Esophagus squamous epithelium (tissue), 5 donors: Measurements from ENCODE around the gene RRP9. TPM values are rescaled to one million over a fixed set of nuclear protein-coding genes. Genes with fewer than 3 reads are reported as not detected.

ENCODE experiments used
- DNase-seq: peaks from one replicate; lab custom pipeline; 2025; lab: John Stamatoyannopoulos, UW
- H3K27ac ChIP-seq, 4 donors: fragments of 200-600 bp; sonication (generic); one replicate each; pipeline ENCODE4 v1.5.1; 2016 to 2019; ENCODE audit warnings: mild to moderate bottlenecking in 1 of 4
- H3K27me3 ChIP-seq, 4 donors: fragments of 200-600 bp; sonication (generic); 1 replicate in 3 of 4; 2 replicates in 1 of 4; pipeline versions ENCODE4 v1.5.1 to v1.6.0; 2017 to 2021; ENCODE audit warnings: antibody characterized with exemption in 1 of 4
- H3K36me3 ChIP-seq, 3 donors: fragments of 200-600 bp; sonication (generic); one replicate each; pipeline ENCODE4 v1.5.1; 2016 to 2019
- H3K4me1 ChIP-seq, 3 donors: fragments of 200-600 bp; sonication (generic); one replicate each; pipeline ENCODE4 v1.5.1; 2017 to 2019
- H3K4me3 ChIP-seq, 4 donors: fragments of 200-600 bp; sonication (generic); 1 replicate in 3 of 4; 2 replicates in 1 of 4; pipeline ENCODE4 v1.5.1; 2016 to 2019; ENCODE audit warnings: mild to moderate bottlenecking in 2 of 4, moderate library complexity in 1 of 4
- H3K9me3 ChIP-seq, 3 donors: fragments of 200-600 bp; sonication (generic); one replicate each; pipeline ENCODE4 v1.5.1; 2016 to 2019
- POLR2A ChIP-seq, 4 donors: fragments of 450-650 bp; IDR thresholded peaks; one replicate each; pipeline ENCODE4 v1.6.1; 2017; ENCODE audit warnings: antibody characterized with exemption in 4 of 4, mild to moderate bottlenecking in 4 of 4, moderate library complexity in 3 of 4
- WGBS, 2 donors: methylation state at CpG; one replicate each; pipeline ENCODE4 v1.1.5; 2018; 5-methylcytosine and 5-hydroxymethylcytosine counted together
- intact Hi-C: fragments of 100-400 bp; cut with DNase I; formaldehyde crosslinking; loops from one replicate; pipeline ENCODE4 v1.15.0; 2022
- total RNA-seq, 4 donors: library from RNA; depleted of rRNA; stranded (reverse); fragments of >200 nt; gene quantifications; one replicate each; pipeline ENCODE4 v1.1.0, GENCODE V29; 2016
- TF ChIP-seq, protein P1 (sequence below), 6 experiments: fragments of 450-650 bp in 4 of 6; fragments of 200-600 bp in 2 of 6; sonication (generic) in 2 of 6; IDR thresholded peaks; one replicate each; pipeline ENCODE4 v1.5.1; 2016 to 2019; ENCODE audit warnings: antibody characterized with exemption in 6 of 6, mild to moderate bottlenecking in 4 of 6, moderate library complexity in 4 of 6
- donor health status: DM: yes; HTN: yes; CAD: no.

The RRP9 gene
- total RNA-seq, 4 donors from 2014 or later: 11.1 to 30.3 (median 21.3) TPM

GRCh38 chr3:51977446-51978142 lies 35.9 kb upstream of the RRP9 start:
- Histone ChIP-seq H3K27me3 (no peaks in the 10 kb centered on the region), H3K4me1 (peaks cover 26 to 71% (median 39%) of the 10 kb centered on the region in 3 donors), H3K36me3 (no peaks in the 10 kb centered on the region), H3K4me3 (no peak overlapping the region), H3K9me3 (no peaks in the 10 kb centered on the region), H3K27ac (peak overlapping the region; percentile 13 to 96 (median 76))
- WGBS, 2 donors: 40 to 60% methylated on average over 1 to 6 of the region's 9 CpGs
- no peak for TF ChIP-seq POLR2A (IDR thresholded peaks at IDR 0.05)
- TF ChIP-seq, protein P1, sequence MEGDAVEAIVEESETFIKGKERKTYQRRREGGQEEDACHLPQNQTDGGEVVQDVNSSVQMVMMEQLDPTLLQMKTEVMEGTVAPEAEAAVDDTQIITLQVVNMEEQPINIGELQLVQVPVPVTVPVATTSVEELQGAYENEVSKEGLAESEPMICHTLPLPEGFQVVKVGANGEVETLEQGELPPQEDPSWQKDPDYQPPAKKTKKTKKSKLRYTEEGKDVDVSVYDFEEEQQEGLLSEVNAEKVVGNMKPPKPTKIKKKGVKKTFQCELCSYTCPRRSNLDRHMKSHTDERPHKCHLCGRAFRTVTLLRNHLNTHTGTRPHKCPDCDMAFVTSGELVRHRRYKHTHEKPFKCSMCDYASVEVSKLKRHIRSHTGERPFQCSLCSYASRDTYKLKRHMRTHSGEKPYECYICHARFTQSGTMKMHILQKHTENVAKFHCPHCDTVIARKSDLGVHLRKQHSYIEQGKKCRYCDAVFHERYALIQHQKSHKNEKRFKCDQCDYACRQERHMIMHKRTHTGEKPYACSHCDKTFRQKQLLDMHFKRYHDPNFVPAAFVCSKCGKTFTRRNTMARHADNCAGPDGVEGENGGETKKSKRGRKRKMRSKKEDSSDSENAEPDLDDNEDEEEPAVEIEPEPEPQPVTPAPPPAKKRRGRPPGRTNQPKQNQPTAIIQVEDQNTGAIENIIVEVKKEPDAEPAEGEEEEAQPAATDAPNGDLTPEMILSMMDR (IDR thresholded peaks at IDR 0.05): no peak
- no peak for DNase-seq
- intact Hi-C loops: no loop called here

GRCh38 chr3:51975852-51976549 lies 34.3 kb upstream of the RRP9 start:
- intact Hi-C loops: no loop called here
- DNase-seq: no peak
- no peaks in the 10 kb centered on the region for H3K36me3 ChIP-seq
- H3K27me3 ChIP-seq: no peaks in the 10 kb centered on the region
- H3K9me3 ChIP-seq: no peaks in the 10 kb centered on the region
- WGBS, 2 donors: 50 to 56% methylated on average over 15 to 22 of the region's 46 CpGs
- peak overlapping the region; percentile 33 to 96 (median 76) for H3K27ac ChIP-seq
- H3K4me3 ChIP-seq: peak overlapping the region in 3 of 4 donors; percentile 58 to 85 (median 78)
- TF ChIP-seq, protein P1 (IDR thresholded peaks at IDR 0.05): no peak
- no peak for TF ChIP-seq POLR2A (IDR thresholded peaks at IDR 0.05)
- H3K4me1 ChIP-seq: peaks cover 22 to 68% (median 32%) of the 10 kb centered on the region in 3 donors

GRCh38 chr3:51974963-51975851 lies 33.5 kb upstream of the RRP9 start, which contains the start of gene ABHD14A:
TSS of gene ABHD14A (plus strand) at chr3:51975064. CDS start at chr3:51975136, 72 bp downstream.
- no peaks in the 10 kb centered on the region for H3K27me3 ChIP-seq

DNA sequence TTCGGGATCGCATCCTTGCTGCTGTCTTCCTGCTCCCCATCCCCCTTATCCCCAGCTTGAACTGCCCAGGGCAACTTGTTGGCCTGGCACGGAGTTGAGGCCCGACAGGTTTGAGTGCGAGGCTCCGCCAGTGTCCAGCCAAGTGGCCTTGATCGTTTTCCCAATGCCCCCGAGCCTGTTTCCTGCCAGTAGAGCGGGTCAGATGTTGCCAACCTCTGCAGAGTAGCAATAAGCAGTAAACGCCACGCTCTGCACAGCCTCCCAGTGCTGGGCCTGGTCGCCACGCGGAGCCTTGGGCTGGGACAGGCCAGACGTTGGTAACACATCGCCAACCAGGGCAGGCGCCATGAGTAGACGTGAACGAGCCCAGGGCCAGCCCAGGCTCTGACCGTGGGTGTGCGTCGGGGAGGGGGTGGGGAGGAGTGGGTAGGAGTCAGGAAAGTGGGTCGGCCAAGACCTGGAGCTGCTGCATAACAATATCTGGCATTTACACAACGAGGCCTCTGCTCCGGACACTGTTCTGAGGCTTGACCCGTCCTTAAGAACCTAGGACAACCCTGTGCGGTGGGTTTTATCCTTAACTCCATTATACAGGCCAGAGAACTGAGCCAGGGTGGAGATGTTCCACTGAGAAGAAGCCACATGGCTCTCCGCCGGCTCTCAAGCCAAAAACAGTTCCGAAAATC lies 32.7 kb upstream of the RRP9 start:
- DNase-seq: no peak
- peak overlapping the region; percentile 58 to 85 (median 70) for H3K4me3 ChIP-seq
- WGBS, 2 donors: 11 to 12% methylated on average over 5 to 22 of the region's 30 CpGs
- H3K9me3 ChIP-seq: no peaks in the 10 kb centered on the region
- H3K27ac ChIP-seq: peak overlapping the region; percentile 86 to 96 (median 94)
- intact Hi-C loops: no loop called here
- H3K36me3 ChIP-seq: no peaks in the 10 kb centered on the region
- H3K4me1 ChIP-seq: peaks cover 22 to 83% (median 32%) of the 10 kb centered on the region in 3 donors
- TF ChIP-seq POLR2A (IDR thresholded peaks at IDR 0.05): no peak
- TF ChIP-seq, protein P1 (IDR thresholded peaks at IDR 0.05): peak in 1 of 6 experiments; percentile 21
- H3K27me3 ChIP-seq: no peaks in the 10 kb centered on the region

More at GRCh38 chr3:51974963-51975851, 33.5 kb upstream of the RRP9 start, which contains the start of gene ABHD14A:
- Histone ChIP-seq H3K4me3 (peak within 1 kb of the TSS; percentile 58 to 85 (median 70)), H3K36me3 (no peaks in the 10 kb centered on the region), H3K4me1 (peaks cover 22 to 75% (median 32%) of the 10 kb centered on the region in 3 donors), H3K9me3 (no peaks in the 10 kb centered on the region), H3K27ac (peak within 1 kb of the TSS; percentile 86 to 96 (median 94))
- intact Hi-C loops: no loop called here
- no peak for DNase-seq
- 0% methylated on average over 3 to 29 of the region's 63 CpGs for WGBS, 2 donors
- TF ChIP-seq POLR2A (IDR thresholded peaks at IDR 0.05): peak in 2 of 4 donors; percentile 63 to 74
- TF ChIP-seq, protein P1 (IDR thresholded peaks at IDR 0.05): peak in 2 of 6 experiments; percentile 5 to 22
